GM20431 (cell line): ENCODE measurements around the gene ARAF.

Experiments used
- in situ Hi-C: fragments of 300-500 bp; cut with MseI, MboI; formaldehyde crosslinking; loops from one replicate; pipeline ENCODE4 v1.15.0; 2020; ENCODE audit warnings: low sequenced_read_pairs; ENCODE audit not compliant: unreplicated experiment

ARAF gene

GRCh38 chrX:47562615-47563243 lies 1.7 kb downstream of the ARAF start:
- in situ Hi-C loops, result no loop called here

- in situ Hi-C loops, result no loop called here
Measured at GRCh38 chrX:47563801-47564315, 2.9 kb downstream of the ARAF start.

GRCh38 chrX:47564438-47565085 lies 3.6 kb downstream of the ARAF start:
- in situ Hi-C loops, result no loop called here

GRCh38 chrX:47566841-47567240 lies 5.8 kb downstream of the ARAF start:
- in situ Hi-C loops, result no loop called here

GRCh38 chrX:47568656-47569295 lies 7.8 kb downstream of the ARAF start:
- in situ Hi-C loops, result no loop called here

- in situ Hi-C loops, result no loop called here
Measured at GRCh38 chrX:47570794-47571193, 9.8 kb downstream of the ARAF start.

- in situ Hi-C loops, result no loop called here
Measured at GRCh38 chrX:47571215-47571614, 10.2 kb downstream of the ARAF start.

- in situ Hi-C loops, result no loop called here
Measured at GRCh38 chrX:47571896-47572295, 10.9 kb downstream of the ARAF start.

- in situ Hi-C loops, result no loop called here
Measured at GRCh38 chrX:47572773-47573340, 11.9 kb downstream of the ARAF start.

- in situ Hi-C loops, result no loop called here
Measured at GRCh38 chrX:47573341-47574075, 12.5 kb downstream of the ARAF start.

GRCh38 chrX:47574076-47574546 lies 13.1 kb downstream of the ARAF start:
- in situ Hi-C loops, result no loop called here

- in situ Hi-C loops, result no loop called here
Measured at GRCh38 chrX:47574547-47575301, 13.7 kb downstream of the ARAF start.

- in situ Hi-C loops, result no loop called here
Measured at GRCh38 chrX:47576021-47576898, 15.3 kb downstream of the ARAF start.

- in situ Hi-C loops, result no loop called here
Measured at GRCh38 chrX:47577424-47577823, 16.4 kb downstream of the ARAF start.

GRCh38 chrX:47577901-47578300 lies 16.9 kb downstream of the ARAF start:
- in situ Hi-C loops, result no loop called here

- in situ Hi-C loops, result no loop called here
Measured at GRCh38 chrX:47578692-47579091, 17.7 kb downstream of the ARAF start.

- in situ Hi-C loops, result no loop called here
Measured at GRCh38 chrX:47579537-47579936, 18.5 kb downstream of the ARAF start.
